Stimulated activated CD8-positive, alpha-beta memory T cell treated with anti-CD3 and anti-CD28 coated beads, Interleukin-4, amount 100 ng/mL, for 4 hours (primary cell): ENCODE results near the gene ACOT2.

ENCODE experiments used
- DNase-seq, 2 donors: peaks; one replicate each; pipeline ENCODE4 v3.0.0-alpha.2; 2020; ENCODE audit warnings: low read depth in 2 of 2, low spot score in 1 of 2

ACOT2 gene

GRCh38 chr14:73613419-73613963, 44.5 kb downstream of the ACOT2 start:
- DNase-seq: no peak

GRCh38 chr14:73616831-73617230, 47.8 kb downstream of the ACOT2 start:
- DNase-seq: no peak

GRCh38 chr14:73619524-73619923, 50.5 kb downstream of the ACOT2 start:
- no peak for DNase-seq

GRCh38 chr14:73620268-73620667, 51.3 kb downstream of the ACOT2 start:
- DNase-seq: no peak

- DNase-seq: no peak
Observed at GRCh38 chr14:73623504-73624054, 54.6 kb downstream of the ACOT2 start.
